ENCODE measurements around the gene DVL2.
A peak's percentile ranks its signal among the peaks of the same experiment; 100 is the strongest.

The DVL2 gene

GRCh38 chr17:7218166-7218565 is 16.2 kb downstream of the DVL2 start:
- no peak for DNase-seq

GRCh38 chr17:7217113-7217987 is 17.0 kb downstream of the DVL2 start:
- DNase-seq, result no peak

- DNase-seq, result no peak
These were observed 17.8 kb downstream of the DVL2 start for GRCh38 chr17:7216242-7217112.

- no peak for DNase-seq
These were observed 18.6 kb downstream of the DVL2 start for GRCh38 chr17:7215652-7216180.

- DNase-seq, result no peak
These were observed 19.1 kb downstream of the DVL2 start for GRCh38 chr17:7215136-7215638.

- peak; percentile 58 for DNase-seq
These were observed 19.8 kb downstream of the DVL2 start for GRCh38 chr17:7214300-7215135.

- no peak for DNase-seq
These were observed 20.4 kb downstream of the DVL2 start for GRCh38 chr17:7213895-7214299.

GRCh38 chr17:7211491-7212273 is 22.6 kb downstream of the DVL2 start:
- no peak for DNase-seq

- no peak for DNase-seq
These were observed 25.4 kb downstream of the DVL2 start for GRCh38 chr17:7208754-7209460.

- no peak for DNase-seq
These were observed 26.2 kb downstream of the DVL2 start for GRCh38 chr17:7208027-7208571.

GRCh38 chr17:7207120-7208001 is 27.0 kb downstream of the DVL2 start:
- DNase-seq, result no peak

GRCh38 chr17:7205561-7205960 is 28.8 kb downstream of the DVL2 start:
- DNase-seq, result no peak

- DNase-seq, result no peak
These were observed 29.4 kb downstream of the DVL2 start for GRCh38 chr17:7204828-7205461.

GRCh38 chr17:7204336-7204735 is 30.0 kb downstream of the DVL2 start:
- no peak for DNase-seq

- DNase-seq, result no peak
These were observed 30.9 kb downstream of the DVL2 start for GRCh38 chr17:7203391-7203790.

GRCh38 chr17:7196651-7197401 is 37.5 kb downstream of the DVL2 start:
- no peak for DNase-seq

- no peak for DNase-seq
These were observed 38.3 kb downstream of the DVL2 start for GRCh38 chr17:7195971-7196370.

- DNase-seq, result no peak
These were observed 41.9 kb downstream of the DVL2 start for GRCh38 chr17:7192271-7192937.

All from GF-D8 (cell line).